GM18505 (cell line): ENCODE data around the gene RBMX.

Source experiments
- ATAC-seq: cut with Tn5 transposase; IDR thresholded peaks from one replicate; pipeline ENCODE4 v1.9.1; 2021; ENCODE audit not compliant: unreplicated experiment
- POLR2A ChIP-seq: IDR thresholded peaks from 4 replicates; pipeline ENCODE4 v1.6.1; 2011; ENCODE audit warnings: borderline replicate concordance; ENCODE audit not compliant: insufficient read depth, insufficient read length; ENCODE audit errors: extremely low read depth

The RBMX gene

DNA sequence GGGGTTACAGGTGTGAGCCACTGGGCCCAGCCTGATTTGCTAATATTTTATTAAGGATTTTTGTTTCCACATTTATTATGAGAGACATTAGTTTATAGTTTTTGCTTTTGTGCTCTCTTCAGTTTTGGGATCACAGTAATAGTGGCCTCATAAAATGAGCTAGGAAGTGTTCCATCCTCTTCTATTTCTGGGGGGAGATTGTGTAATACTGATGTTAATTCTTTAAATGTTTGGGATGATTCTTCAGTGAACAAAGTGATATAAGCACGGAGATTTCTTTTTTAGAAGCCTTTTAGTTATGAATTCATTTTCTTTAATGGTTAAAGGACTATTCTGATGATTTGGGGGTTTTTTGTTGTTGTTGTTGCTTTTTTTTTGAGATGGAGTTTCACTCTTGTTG lies 41.3 kb downstream of the RBMX start:
- ATAC-seq = no peak
- no peak for TF ChIP-seq POLR2A

DNA sequence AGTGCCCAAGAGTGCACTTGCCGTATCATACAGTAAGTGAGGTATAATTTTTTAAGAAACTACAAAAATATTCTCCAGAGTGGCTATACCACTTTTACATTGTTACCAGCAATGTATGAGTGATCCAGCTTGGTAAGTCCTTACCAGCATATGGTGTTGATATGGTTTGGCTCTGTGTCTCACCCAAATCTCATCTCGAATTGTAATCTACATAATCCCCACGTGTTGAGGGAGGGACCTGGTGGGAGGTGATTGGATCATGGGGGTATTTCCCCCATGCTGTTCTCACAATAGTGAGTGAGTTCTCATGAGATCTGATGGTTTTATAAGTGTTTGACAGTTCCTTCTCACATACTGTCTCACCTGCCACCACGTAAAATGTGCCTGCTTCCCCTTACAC lies 44.8 kb downstream of the RBMX start:
- no peak for TF ChIP-seq POLR2A
- no peak for ATAC-seq

DNA sequence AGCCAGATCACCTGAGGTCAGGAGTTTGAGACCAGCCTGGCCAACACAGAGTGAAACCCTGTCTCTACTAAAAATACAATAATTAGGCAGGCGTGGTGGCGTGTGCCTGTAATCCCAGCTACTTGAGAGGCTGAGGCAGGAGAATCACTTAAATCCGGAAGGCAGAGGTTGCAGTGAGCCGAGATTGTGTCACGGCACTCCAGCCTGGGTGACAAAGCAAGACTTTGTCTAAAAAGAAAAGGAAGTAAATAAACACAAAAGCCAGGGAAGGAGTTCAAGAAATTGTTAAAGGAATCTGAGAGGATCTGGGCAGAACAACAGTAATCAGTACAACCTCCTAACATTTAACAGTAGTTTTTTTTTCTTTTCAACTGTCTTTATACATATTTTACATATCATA lies 51.1 kb downstream of the RBMX start:
- ATAC-seq = no peak
- TF ChIP-seq POLR2A = no peak

DNA sequence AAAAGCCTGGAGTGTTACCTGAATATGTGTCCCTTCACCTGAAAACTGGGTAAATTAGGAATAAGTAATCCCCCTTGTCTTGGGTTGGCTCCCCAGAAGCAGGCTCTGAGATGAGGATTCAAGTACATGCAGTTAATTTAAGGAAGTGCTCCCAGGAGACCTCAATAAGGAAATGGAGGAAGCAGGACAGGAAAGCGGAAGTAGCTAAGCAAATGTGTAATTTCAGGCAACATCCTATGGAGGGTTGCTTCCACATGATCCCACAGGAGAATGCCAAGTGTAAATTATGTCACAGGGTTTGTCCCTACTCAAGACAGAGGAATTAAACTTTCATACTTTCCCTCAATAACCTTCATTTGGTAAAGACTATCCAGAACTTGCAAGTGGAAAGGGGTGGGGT lies 51.7 kb downstream of the RBMX start:
- ATAC-seq = no peak
- TF ChIP-seq POLR2A = no peak

DNA sequence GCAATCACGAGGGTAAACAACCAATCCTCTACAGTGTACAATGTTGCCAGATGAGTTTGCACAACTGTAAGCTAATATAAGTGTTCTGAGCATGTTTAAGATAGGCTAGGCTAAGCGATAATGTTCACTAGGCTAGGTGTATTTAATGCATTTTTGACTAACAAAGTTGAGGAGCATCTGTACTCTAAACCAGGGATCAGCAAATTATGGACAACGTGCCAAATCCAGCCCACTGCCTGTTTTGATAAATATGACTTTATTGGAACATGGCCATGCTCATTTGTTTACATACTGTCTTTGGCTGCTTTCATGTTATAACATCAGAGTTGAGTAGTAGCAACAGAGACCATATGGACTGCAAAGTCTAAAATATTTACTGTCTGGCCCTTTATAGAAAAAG lies 53.5 kb downstream of the RBMX start:
- no peak for ATAC-seq
- no peak for TF ChIP-seq POLR2A

DNA sequence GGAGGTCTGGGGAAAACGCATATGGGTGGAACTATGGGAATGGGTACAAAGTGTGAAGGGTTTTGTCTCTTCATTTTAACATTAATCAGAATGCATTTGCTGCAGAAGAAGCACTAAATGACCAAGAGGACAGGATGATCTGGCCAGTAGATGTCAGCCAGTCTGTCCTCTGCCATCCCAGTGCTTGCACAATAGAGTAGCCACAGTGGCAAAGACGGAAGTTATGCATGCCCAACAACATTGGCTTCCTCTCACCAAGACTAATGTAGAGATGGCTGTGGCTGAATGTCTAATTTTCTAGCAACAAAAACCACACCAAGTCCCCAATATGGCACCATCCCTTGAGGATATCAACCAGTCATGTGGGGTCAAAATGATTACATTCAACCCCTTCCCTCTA lies 54.8 kb downstream of the RBMX start:
- TF ChIP-seq POLR2A = no peak
- ATAC-seq = no peak
